HG03135 (cell line): ENCODE measurements around the gene KCNG3.
A peak's percentile ranks its signal among the peaks of the same experiment; 100 is the strongest.

Source experiments
- ATAC-seq: cut with Tn5 transposase; IDR thresholded peaks from one replicate; pipeline ENCODE4 v1.9.1; 2021; ENCODE audit warnings: mild to moderate bottlenecking, moderate library complexity; ENCODE audit not compliant: unreplicated experiment

KCNG3 gene

GRCh38 chr2:42493468-42494354 lies at the start of gene KCNG3:
KCNG3 (minus strand) TSS chr2:42493982; CDS start chr2:42493501, 481 bp downstream.
- ATAC-seq, result peak; percentile 62

- ATAC-seq, result no peak
Measured at GRCh38 chr2:42542871-42543270, 49.1 kb upstream of the KCNG3 start.

GRCh38 chr2:42537493-42537892 lies 43.7 kb upstream of the KCNG3 start:
- no peak for ATAC-seq

DNA sequence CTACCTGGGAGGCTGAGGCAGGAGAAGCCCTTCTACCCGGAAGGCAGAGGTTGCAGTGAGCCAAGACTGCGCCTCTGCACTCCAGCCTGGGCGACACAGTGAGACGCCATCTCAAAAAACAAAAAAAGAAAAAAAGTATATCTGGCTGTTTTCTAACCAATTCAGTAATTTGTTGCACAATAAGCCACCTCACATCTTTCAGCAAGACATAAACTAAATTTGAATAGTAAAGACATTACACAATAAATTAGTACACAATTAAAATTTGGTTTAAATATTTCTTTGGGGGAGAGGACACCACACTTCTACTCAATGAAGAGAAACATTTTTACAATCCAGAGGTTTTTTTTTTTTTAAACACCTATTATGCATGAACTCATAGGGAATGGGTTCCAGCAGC lies 38.6 kb upstream of the KCNG3 start:
- no peak for ATAC-seq

- no peak for ATAC-seq
Measured at GRCh38 chr2:42523341-42523740, 29.6 kb upstream of the KCNG3 start.

DNA sequence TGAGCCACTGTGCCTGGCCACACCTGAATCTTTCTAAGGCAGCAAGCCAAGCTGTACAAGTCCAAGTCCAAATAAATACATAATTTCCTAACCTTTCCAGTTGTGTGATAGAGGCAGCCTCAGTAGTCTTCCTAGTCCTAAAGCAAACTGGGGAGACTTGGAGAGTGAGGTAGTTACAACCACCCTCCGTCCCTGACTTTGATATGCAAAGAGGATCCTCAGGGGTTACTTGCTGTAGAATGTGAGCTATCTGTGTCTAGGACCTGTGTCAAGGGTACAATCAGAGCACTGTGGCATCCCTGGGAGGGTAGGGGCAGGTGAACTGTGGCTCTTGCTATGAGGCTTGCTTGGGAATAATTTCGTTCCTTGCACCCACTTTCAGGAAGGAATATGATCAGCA lies 28.3 kb upstream of the KCNG3 start:
- no peak for ATAC-seq

- ATAC-seq, result no peak
Measured at GRCh38 chr2:42519624-42520023, 25.8 kb upstream of the KCNG3 start.

- no peak for ATAC-seq
Measured at GRCh38 chr2:42516418-42516901, 22.7 kb upstream of the KCNG3 start.

- ATAC-seq, result no peak
Measured at GRCh38 chr2:42513252-42513918, 19.6 kb upstream of the KCNG3 start.

GRCh38 chr2:42510608-42511243 lies 16.9 kb upstream of the KCNG3 start:
- ATAC-seq, result no peak

GRCh38 chr2:42510191-42510590 lies 16.4 kb upstream of the KCNG3 start:
- ATAC-seq, result no peak

- no peak for ATAC-seq
Measured at GRCh38 chr2:42504364-42505230, 10.8 kb upstream of the KCNG3 start.

DNA sequence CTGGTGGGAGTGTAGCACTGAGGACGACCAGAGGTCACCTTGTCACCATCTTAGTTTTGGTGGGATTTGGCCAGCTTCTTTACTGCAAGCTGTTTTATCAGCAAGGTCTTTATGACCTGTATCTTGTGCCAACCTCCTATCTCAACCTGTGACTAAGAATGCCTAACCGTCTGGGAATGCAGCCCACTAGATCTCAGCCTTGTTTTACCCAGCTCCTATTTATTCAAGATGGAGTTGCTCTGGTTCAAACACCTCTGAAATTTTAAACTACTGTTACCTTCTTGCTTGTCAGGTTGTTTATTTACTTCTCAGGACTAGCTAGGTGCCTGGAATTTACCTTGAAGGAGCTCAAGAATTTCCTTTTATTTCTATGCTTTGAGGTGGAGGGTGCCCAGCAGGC lies 9.5 kb upstream of the KCNG3 start:
- no peak for ATAC-seq

GRCh38 chr2:42498497-42498896 lies 4.7 kb upstream of the KCNG3 start:
- no peak for ATAC-seq

DNA sequence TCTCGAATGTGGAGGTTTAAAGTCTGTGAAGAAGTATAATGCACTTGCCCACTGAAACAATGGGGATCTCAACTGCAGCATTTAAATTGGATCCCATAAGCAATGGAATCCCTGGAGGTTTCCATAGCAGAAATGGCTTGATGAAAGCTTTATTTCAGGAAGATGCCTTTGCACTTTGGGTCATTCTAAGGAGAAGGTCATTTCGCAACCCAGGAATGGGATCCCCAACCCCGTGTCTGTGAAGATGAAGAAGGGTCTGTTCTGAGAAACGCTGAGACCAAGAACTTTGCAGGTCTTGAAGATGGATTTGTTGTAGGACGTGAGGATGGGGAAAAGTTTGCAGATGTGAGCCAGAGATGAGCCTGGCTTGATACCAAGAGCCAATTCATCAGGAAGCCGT lies 1.8 kb upstream of the KCNG3 start:
- no peak for ATAC-seq

- no peak for ATAC-seq
Measured at GRCh38 chr2:42495234-42495581, 1.4 kb upstream of the KCNG3 start.

GRCh38 chr2:42494355-42495233 lies 812 bp upstream of the KCNG3 start:
- ATAC-seq, result peak; percentile 73

- no peak for ATAC-seq
Measured at GRCh38 chr2:42492691-42493467, 903 bp downstream of the KCNG3 start.

- no peak for ATAC-seq
Measured at GRCh38 chr2:42488297-42488696, 5.5 kb downstream of the KCNG3 start.
